Activated T-cell treated with anti-CD3 and anti-CD28 coated beads, Interleukin-2, amount 50 U/mL, for 48 hours (primary cell): ENCODE results near the gene F12.

Experiments used
- DNase-seq, 2 experiments: peaks; one replicate each; pipeline ENCODE4 v3.0.0-alpha.2; 2020

The F12 gene

GRCh38 chr5:177446200-177447065 lies 37.1 kb upstream of the F12 start, which contains the start of gene PRR7:
TSS of gene PRR7 (plus strand) at chr5:177446814. CDS start at chr5:177455068, 8,254 bp downstream.
- DNase-seq, result peak; percentile 78 to 85

- no peak for DNase-seq
These were observed 36.5 kb upstream of the F12 start for GRCh38 chr5:177445917-177446199.

GRCh38 chr5:177445052-177445916 lies 35.9 kb upstream of the F12 start:
- DNase-seq, result peak in 1 of 2 experiments; percentile 50

DNA sequence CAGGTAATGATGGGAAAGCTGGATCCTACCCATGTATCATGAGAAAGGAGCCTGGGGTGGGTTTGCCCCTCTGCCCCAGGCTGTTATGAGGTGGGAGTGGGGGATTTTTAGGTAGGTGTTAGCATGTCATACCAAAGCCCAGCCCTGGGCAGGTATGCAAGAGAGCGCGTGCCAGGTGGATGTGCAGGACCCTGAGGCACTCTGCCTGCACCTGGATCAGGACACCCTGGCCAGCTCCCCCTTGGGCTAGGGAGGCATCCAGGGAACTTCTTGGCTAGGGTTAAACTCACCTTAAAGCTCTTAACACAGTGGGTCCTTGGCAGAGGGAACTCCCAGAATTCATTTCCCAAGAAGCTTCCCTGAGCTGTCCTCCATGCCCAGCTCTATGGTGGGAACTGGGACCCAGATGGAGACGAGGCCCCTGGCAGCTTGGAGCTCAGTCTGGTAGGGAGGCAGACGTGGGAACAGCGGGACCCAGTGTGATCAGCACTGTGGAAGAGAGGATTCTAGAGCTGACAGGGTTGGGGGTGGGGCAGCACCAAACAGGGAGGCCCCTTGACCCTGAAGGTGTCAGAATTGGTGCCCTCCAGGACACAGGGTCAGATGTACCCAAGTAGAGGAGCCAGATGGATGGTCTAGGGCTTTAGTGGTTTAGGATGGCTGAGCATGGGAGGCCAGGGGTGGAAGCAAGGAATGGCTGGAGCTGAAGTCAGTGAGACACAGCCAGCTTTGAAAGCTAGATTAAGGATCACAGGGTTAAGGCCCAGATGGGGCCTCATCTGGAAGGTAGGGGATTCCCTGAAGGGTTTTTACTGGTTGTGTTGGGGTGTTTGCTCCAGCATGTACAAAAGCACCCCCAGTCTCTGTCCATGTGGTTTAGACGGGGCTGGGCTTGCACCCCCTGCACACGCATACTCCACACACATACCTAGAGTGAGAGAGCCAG lies 35.0 kb upstream of the F12 start:
- peak in 1 of 2 experiments; percentile 55 for DNase-seq

DNA sequence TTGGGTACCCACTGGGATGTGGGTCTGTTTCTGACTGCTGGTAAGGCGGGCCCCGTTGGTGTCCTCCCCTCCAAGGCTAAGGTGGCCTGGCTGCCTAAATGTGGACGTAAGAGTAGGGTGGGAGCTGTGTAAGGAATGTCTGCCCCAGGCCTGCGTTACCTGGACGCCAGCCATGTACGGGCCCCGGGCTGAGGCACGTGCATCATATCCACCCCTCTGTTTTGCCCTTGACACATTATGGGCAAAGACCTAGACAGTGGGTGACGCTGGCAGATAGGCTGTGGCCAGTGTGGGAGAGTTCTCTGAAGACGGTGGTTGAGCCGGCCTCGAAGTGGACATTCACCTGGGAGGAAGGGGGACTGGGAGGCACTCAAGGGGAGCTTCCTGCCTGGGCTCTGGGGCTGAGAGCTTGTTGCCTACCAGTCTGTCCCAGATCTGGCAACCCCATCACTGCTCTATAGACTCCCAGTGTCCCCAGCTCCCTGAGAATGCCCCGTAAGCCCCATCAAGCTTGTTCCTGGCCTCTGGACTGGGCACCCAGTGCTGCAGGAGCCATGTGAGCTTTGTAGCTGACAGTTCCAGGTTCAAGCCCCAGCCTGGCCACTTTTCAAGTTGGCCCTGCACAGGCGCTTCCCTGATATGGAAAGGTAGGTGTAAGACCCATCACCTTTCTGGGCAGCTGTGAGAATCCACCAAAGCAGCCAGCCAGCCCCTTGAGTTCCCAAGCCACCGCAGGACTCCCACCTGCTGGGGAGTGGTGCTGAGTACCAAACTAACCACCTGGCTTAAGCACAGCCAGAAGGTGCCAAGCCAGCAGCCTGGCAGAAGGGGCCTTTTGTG lies 34.0 kb upstream of the F12 start:
- no peak for DNase-seq

DNA sequence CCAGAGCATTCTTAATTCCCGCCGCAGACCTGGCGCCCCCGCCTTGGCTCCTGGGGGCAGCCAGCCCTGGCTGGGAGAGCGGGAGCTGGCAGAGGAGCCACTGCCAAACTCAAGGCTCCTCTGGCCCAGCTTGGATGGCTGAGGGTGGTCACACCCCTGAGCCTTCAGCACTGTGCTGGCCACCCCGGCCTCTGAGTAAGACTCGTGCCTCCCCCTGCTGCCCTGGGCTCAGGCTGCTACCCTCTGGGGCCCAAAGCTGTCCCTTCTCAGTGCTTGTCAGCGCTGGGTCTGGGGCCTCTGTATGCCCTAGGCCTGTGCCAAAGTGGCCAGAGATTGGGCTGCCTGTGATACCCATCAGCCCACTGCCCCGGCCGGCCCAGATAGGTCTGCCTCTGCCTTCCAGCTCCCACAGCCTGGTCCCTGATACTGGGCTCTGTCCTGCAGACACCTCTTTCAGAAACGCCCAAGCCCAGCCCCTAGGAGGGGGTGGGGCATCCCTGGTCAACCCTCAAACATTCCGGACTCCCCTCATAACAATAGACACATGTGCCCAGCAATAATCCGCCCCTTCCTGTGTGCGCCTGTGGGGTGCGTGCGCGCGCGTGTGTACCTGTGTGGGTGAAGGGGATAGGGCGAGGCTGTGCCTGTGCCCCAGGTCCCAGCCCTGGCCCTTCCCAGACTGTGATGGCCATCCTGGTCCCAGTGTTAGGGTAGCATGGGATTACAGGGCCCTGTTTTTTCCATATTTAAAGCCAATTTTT lies 32.9 kb upstream of the F12 start:
- peak in 1 of 2 experiments; percentile 26 for DNase-seq

GRCh38 chr5:177440990-177441780 lies 31.8 kb upstream of the F12 start:
- no peak for DNase-seq

DNA sequence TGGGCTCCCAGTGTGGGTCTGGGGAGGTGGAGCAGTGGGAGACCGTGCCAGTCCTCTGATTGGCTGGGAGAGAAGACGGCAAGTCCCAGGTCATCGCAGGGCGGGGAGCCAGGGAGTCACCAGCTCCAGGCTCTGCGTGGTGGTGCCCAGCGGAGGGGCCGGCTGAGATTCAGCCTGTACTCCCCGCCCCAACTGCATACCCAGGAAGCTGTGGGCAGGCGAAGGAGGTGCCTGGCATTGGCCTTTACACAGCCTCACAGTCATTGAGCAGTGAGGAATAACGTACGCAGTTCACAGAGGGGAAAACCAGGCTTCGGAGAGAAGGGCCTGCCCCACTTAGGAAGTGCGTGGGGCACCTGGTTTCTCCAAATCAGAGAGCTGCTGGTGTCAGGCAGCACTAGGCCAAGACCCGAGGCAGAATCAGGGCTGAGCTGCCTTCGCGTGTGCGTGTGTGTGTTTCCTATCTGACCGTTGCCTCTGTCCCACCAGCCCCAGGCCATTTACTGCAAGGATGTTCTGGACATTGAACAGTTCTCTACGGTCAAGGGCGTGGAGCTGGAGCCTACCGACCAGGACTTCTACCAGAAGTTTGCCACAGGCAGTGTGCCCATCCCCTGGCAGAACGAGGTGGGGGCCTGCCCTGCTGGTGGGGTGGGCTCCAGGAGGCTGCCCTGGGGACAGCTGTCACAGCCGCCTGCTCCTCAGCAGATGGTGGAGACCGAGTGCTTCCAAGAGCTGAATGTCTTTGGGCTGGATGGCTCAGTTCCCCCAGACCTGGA lies 31.0 kb upstream of the F12 start:
- peak in 1 of 2 experiments; percentile 65 for DNase-seq

DNA sequence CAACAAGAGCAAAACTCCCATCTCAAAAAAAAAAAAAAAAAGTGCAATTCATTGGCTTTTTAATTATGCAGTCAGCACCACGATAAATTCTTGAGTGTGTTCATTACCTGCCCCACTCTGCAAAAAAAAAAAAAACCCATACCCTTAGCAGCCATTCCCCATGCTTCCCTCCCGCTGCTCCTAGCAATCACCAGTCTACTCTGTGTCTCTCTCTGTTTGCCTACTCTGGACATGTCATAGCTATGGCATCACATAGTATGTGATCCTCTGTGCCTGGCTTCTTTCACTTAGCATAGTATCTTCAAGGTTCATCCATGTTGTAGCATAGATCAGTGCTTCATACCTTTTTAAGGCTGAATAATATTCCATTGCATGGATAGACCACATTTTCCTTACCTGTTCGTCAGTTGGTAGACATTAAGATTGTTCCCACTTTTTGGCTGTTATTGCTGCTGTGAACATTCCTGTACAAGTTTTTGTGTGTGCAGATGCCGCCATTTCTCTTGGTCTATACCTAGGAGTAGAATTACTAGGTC lies 30.2 kb upstream of the F12 start:
- DNase-seq, result no peak

GRCh38 chr5:177438468-177438867 lies 29.1 kb upstream of the F12 start:
- DNase-seq, result peak in 1 of 2 experiments; percentile 25

DNA sequence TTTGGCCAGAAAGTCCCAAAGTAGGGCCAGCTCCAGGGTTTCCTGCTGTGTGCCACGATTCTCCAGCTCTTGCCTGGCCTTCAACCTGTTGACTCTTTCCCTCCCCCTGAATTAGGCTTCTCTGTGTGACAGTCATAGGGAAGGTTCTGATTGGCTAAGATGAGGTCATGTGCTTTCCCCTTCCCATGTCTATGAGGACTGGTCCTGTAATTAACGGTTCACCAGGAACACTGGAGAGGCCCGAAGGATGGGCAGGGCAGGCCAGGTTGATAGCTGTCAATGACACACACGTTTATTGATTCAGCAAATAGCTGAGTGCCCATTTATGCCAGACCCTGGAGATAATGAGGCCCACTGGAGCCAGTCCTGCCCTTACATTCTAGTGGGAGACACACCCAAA lies 28.3 kb upstream of the F12 start:
- DNase-seq, result no peak

- no peak for DNase-seq
These were observed 26.6 kb upstream of the F12 start for GRCh38 chr5:177435847-177436536.

- peak in 1 of 2 experiments; percentile 25 for DNase-seq
These were observed 25.8 kb upstream of the F12 start for GRCh38 chr5:177434942-177435738.

- DNase-seq, result peak; percentile 75 to 78
These were observed 25.1 kb upstream of the F12 start for GRCh38 chr5:177434437-177434836.

DNA sequence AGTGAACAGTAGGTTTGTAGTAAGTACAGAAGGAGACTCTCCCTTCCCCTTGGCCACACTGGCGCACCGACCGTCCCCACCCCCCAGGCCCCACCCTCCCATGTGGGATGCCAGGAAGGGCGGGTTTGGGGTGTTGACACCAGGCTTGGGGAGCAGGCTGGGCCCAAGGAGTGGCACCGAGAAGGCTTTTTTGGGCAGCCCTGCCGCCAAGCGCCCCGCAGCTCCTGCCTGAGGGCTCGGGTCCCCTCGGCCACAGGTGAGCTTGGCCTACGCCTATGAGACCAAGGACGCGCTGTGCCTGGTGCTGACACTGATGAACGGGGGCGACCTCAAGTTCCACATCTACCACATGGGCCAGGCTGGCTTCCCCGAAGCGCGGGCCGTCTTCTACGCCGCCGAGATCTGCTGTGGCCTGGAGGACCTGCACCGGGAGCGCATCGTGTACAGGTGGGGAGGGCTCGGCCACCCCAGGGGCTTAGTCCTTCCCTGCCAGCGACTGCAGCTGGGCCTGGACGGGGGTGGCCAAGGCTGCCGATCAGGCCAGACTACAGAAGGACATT lies 24.4 kb upstream of the F12 start:
- DNase-seq, result no peak

DNA sequence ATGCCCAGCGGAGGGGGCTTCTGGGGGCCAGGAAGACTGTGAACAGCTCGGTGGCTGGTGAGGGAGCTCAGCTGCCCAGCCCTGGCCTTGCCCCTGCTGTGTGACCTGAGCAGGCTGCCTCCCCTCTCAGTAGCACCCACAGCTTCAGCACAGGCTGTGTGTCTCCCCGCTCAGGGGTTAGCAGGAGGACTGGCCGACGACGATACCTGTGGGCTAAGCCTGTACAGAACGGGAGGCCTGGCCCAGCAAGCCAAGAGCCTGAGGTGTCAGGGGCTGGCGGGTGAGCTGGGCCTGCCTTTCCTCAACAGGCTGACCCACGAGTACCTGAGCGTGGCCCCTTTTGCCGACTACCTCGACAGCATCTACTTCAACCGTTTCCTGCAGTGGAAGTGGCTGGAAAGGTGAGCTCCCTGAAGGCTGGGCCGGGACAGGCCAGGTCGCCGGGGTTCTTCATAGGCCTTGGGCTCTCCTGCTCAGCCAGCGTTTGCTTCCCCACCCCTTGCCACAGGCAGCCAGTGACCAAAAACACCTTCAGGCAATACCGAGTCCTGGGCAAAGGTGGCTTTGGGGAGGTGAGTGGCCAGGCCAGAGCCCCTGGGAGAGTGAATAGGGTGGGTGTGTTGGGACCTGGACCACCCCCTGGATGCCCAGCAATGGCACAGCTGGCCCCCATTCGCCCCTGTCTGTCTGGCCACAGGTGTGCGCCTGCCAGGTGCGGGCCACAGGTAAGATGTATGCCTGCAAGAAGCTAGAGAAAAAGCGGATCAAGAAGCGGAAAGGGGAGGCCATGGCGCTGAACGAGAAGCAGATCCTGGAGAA lies 23.7 kb upstream of the F12 start:
- DNase-seq, result peak in 1 of 2 experiments; percentile 27
